GM19397 (cell line): Measurements from ENCODE around the gene PSMD14.
A peak's percentile ranks its signal among the peaks of the same experiment; 100 is the strongest.
"Not testable (repeated sequence)": the region's sequence is repeated elsewhere in the genome, so short reads cannot be mapped to it uniquely, and the experiment has no call there.

ENCODE experiments used
- ATAC-seq: cut with Tn5 transposase; IDR thresholded peaks from one replicate; pipeline ENCODE4 v1.9.1; 2021; ENCODE audit warnings: mild to moderate bottlenecking, moderate library complexity; ENCODE audit not compliant: unreplicated experiment

Gene PSMD14

GRCh38 chr2:161308178-161308955 lies at the start of gene PSMD14:
Gene PSMD14, plus strand, starts transcription at chr2:161308425. Its CDS starts 10,401 bp downstream, at chr2:161318826.
- peak; percentile 99 for ATAC-seq

- no peak for ATAC-seq
Observed at GRCh38 chr2:161265874-161266273, 42.4 kb upstream of the PSMD14 start.

GRCh38 chr2:161269111-161269510 lies 39.1 kb upstream of the PSMD14 start:
- no peak for ATAC-seq

- no peak for ATAC-seq
Observed at GRCh38 chr2:161273038-161273760, 35.0 kb upstream of the PSMD14 start.

GRCh38 chr2:161278564-161279229 lies 29.5 kb upstream of the PSMD14 start:
- not testable (repeated sequence) for ATAC-seq

GRCh38 chr2:161279230-161279815 lies 28.9 kb upstream of the PSMD14 start:
- ATAC-seq: not testable (repeated sequence)

- not testable (repeated sequence) for ATAC-seq
Observed at GRCh38 chr2:161280906-161281323, 27.3 kb upstream of the PSMD14 start.

GRCh38 chr2:161281615-161282310 lies 26.5 kb upstream of the PSMD14 start:
- not testable (repeated sequence) for ATAC-seq

GRCh38 chr2:161282311-161282644 lies 25.9 kb upstream of the PSMD14 start:
- not testable (repeated sequence) for ATAC-seq

- ATAC-seq: no peak
Observed at GRCh38 chr2:161283926-161284325, 24.3 kb upstream of the PSMD14 start.

- no peak for ATAC-seq
Observed at GRCh38 chr2:161303535-161304050, 4.6 kb upstream of the PSMD14 start.

GRCh38 chr2:161306919-161307318 lies 1.3 kb upstream of the PSMD14 start:
- ATAC-seq: no peak

GRCh38 chr2:161307676-161308075 lies 549 bp upstream of the PSMD14 start:
- ATAC-seq: no peak

- no peak for ATAC-seq
Observed at GRCh38 chr2:161312996-161313395, 4.8 kb downstream of the PSMD14 start.

GRCh38 chr2:161315380-161315779 lies 7.2 kb downstream of the PSMD14 start:
- ATAC-seq: no peak

GRCh38 chr2:161316701-161317100 lies 8.5 kb downstream of the PSMD14 start:
- ATAC-seq: no peak

GRCh38 chr2:161321944-161322648 lies 13.9 kb downstream of the PSMD14 start:
- no peak for ATAC-seq

GRCh38 chr2:161324876-161325275 lies 16.7 kb downstream of the PSMD14 start:
- no peak for ATAC-seq

- ATAC-seq: no peak
Observed at GRCh38 chr2:161327582-161327981, 19.4 kb downstream of the PSMD14 start.
